ENCODE results near the gene ADAP1. TPM values are rescaled to one million over a fixed set of nuclear protein-coding genes. Genes with fewer than 3 reads are reported as not detected.
"Not testable (repeated sequence)": the region's sequence is repeated elsewhere in the genome, so short reads cannot be mapped to it uniquely, and the experiment has no call there.

The ADAP1 gene
- total RNA-seq, 1 donor from 2014 or later: 0.30 TPM

DNA sequence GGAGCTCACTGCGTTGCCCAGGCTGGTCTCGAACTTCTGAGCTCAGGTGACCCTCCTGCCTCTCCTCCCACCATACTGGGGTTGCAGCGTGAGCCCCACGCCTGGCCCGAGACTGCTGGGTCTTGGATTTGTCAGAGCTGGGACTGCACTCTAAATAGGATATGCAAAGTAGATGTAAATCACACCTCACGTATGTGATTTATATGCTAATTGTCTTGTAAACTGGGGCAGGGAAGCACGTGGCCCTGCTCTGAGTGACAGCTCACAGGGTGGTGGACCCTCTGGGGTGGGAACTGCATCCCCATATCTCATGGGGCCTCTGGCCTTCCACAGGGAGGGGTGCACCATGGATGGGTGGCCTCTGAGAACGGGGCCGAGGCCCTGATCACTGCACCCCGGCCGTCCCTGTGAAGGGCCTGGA is 44.0 kb downstream of the ADAP1 start:
- Mint-ChIP-seq H3K36me3 (no peaks in the 10 kb centered on the region), H3K27ac (no peak overlapping the region), H3K4me3 (peak overlapping the region; percentile 60), H3K27me3 (ENCODE audit: insufficient read depth, low read depth) (peaks cover 17% of the 10 kb centered on the region), H3K4me1 (peaks cover 5% of the 10 kb centered on the region), H3K9me3 (no peaks in the 10 kb centered on the region)
- Histone ChIP-seq H3K9ac (no peak overlapping the region), H3K4me1 (no peaks in the 10 kb centered on the region), H3K27ac (no peak overlapping the region), H3K36me3 (no peaks in the 10 kb centered on the region), H3K4me3 (no peak overlapping the region), H3K27me3 (peaks cover 55% of the 10 kb centered on the region), H3F3A (ENCODE audit: low read depth) (no peaks in the 10 kb centered on the region), H4K20me1 (ENCODE audit: low read depth) (no peaks in the 10 kb centered on the region), H3K9me3 (ENCODE audit: low read depth) (no peaks in the 10 kb centered on the region), H3K4me2 (no peak overlapping the region), H3K79me2 (ENCODE audit: low read depth) (no peaks in the 10 kb centered on the region), H2AFZ (replicated peaks) (no peak overlapping the region)
- TF ChIP-seq, protein P1, sequence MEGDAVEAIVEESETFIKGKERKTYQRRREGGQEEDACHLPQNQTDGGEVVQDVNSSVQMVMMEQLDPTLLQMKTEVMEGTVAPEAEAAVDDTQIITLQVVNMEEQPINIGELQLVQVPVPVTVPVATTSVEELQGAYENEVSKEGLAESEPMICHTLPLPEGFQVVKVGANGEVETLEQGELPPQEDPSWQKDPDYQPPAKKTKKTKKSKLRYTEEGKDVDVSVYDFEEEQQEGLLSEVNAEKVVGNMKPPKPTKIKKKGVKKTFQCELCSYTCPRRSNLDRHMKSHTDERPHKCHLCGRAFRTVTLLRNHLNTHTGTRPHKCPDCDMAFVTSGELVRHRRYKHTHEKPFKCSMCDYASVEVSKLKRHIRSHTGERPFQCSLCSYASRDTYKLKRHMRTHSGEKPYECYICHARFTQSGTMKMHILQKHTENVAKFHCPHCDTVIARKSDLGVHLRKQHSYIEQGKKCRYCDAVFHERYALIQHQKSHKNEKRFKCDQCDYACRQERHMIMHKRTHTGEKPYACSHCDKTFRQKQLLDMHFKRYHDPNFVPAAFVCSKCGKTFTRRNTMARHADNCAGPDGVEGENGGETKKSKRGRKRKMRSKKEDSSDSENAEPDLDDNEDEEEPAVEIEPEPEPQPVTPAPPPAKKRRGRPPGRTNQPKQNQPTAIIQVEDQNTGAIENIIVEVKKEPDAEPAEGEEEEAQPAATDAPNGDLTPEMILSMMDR (IDR thresholded peaks at IDR 0.05): no peak
- no peak for TF ChIP-seq EZH2phosphoT487 (IDR thresholded peaks at IDR 0.05)
- TF ChIP-seq EZH2 (IDR thresholded peaks at IDR 0.05): no peak
- DNase-seq (ENCODE audit: low spot score): no peak

DNA sequence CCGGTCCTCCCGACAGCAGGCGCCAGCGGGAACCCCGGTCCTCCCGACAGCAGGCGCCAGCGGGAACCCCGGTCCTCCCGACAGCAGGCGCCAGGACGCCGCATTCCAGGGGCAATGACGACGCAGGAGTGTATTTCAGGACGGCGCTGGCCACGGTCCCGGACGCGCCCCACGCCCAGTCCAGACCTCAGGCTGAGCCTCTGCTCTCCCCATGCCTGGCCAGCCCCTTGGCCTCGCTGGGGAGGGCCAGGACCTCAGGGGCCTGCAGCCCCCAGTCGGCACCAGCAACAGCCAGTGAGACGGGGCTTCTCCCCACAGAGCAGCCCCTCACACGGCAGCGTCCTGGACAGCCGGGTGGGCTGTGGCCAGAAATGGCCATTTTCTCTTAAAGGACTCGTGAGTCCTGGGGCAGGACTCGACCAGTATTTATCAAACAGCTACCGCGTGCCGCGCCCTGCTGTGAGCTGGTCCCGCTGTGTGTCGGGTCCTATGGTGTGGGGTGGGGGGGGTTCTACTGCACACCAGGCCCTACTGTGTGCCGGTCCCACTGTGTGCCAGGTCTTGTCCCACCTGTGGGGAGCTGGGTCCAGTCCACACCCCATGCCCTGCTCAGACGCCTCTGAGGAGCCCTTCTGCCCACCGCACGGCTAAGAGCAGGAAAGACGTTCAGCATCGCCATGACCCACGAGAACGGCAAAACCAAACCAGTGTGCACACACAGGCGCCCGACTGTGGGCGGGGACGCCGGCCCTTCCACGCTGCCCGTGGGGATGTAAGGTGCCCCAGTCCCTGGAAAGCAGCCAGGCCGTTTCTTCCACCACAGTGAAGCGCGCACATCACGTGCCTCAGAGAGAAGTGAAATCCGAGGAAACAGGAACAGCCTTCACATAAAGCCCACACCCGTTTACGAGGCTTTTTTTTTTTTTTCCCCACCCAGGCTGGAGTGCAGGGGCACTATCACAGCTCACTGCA is 44.8 kb downstream of the ADAP1 start:
- H3K4me1 Mint-ChIP-seq: no peaks in the 10 kb centered on the region
- peaks cover 13% of the 10 kb centered on the region for H3K27me3 Mint-ChIP-seq (ENCODE audit: insufficient read depth, low read depth)
- Histone ChIP-seq H3K36me3 (no peaks in the 10 kb centered on the region), H3K4me1 (no peaks in the 10 kb centered on the region), H3F3A (ENCODE audit: low read depth) (no peaks in the 10 kb centered on the region), H4K20me1 (ENCODE audit: low read depth) (no peaks in the 10 kb centered on the region), H3K9ac (no peak overlapping the region), H3K27me3 (peaks cover 63% of the 10 kb centered on the region), H2AFZ (replicated peaks) (peak overlapping the region; percentile 76), H3K27ac (no peak overlapping the region), H3K9me3 (ENCODE audit: low read depth) (no peaks in the 10 kb centered on the region), H3K4me3 (peak overlapping the region; percentile 39), H3K4me2 (peak overlapping the region; percentile 72), H3K79me2 (ENCODE audit: low read depth) (no peaks in the 10 kb centered on the region)
- peak; percentile 58 for DNase-seq (ENCODE audit: low spot score)
- TF ChIP-seq EZH2phosphoT487 (IDR thresholded peaks at IDR 0.05) (peak; percentile 82), EZH2 (IDR thresholded peaks at IDR 0.05) (peak; percentile 84)
- TF ChIP-seq, protein P1 (IDR thresholded peaks at IDR 0.05): no peak
- no peak overlapping the region for H3K27ac Mint-ChIP-seq
- H3K4me3 Mint-ChIP-seq: no peak overlapping the region
- H3K9me3 Mint-ChIP-seq: no peaks in the 10 kb centered on the region
- no peaks in the 10 kb centered on the region for H3K36me3 Mint-ChIP-seq

DNA sequence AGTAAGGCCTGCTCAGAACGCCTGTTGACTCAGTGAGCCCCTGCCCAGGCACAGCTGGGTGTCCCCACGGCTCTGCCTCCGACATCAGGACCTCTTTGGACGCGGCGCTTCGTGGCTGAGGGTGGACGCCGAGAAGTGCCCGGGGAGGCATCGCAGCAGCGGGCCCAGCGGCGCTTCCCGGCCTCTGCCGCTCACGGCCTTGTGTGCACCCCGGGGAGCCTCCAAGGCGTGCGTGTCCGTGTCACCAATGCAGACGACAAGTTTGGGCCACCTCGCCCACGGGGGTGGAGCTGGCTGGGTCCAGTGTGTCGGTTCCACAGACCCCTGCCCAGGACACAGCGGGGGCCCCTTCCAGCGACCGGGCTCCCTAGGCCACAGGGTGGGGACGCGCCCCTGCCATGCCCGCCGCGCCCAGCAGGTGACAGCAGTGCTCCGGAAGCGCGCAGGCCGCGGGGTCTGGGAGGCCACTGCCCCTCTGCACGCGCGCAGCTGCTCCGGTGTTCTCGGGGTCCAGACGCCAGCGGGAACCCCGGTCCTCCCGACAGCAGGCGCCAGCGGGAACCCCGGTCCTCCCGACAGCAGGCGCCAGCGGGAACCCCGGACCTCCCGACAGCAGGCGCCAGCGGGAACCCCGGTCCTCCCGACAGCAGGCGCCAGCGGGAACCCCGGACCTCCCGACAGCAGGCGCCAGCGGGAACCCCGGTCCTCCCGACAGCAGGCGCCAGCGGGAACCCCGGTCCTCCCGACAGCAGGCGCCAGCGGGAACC is 45.7 kb downstream of the ADAP1 start:
- H3K4me1 Mint-ChIP-seq; H4K20me1 ChIP-seq (ENCODE audit: low read depth); H3F3A ChIP-seq (ENCODE audit: low read depth); H3K36me3 ChIP-seq; H3K4me1 ChIP-seq; H3K9me3 ChIP-seq (ENCODE audit: low read depth); H3K27ac Mint-ChIP-seq; H3K79me2 ChIP-seq (ENCODE audit: low read depth); H3K9me3 Mint-ChIP-seq; H2AFZ ChIP-seq (replicated peaks); H3K9ac ChIP-seq; H3K27ac ChIP-seq; H3K36me3 Mint-ChIP-seq; H3K4me3 Mint-ChIP-seq: not testable (repeated sequence)
- peak; percentile 69 for TF ChIP-seq EZH2phosphoT487 (IDR thresholded peaks at IDR 0.05)
- TF ChIP-seq EZH2 (IDR thresholded peaks at IDR 0.05): peak; percentile 79
- TF ChIP-seq, protein P1 (IDR thresholded peaks at IDR 0.05): peak; percentile 74
- DNase-seq (ENCODE audit: low spot score): peak; percentile 88
- H3K4me2 ChIP-seq: peak overlapping the region; percentile 72
- H3K27me3 Mint-ChIP-seq (ENCODE audit: insufficient read depth, low read depth): peaks cover 16% of the 10 kb centered on the region
- peak overlapping the region; percentile 39 for H3K4me3 ChIP-seq
- peaks cover 71% of the 10 kb centered on the region for H3K27me3 ChIP-seq
